Fibroblast of peridontal ligament (primary cell): ENCODE data around the gene NDOR1.

Source experiments
- DNase-seq: peaks from one replicate; pipeline ENCODE4 v3.0.0-alpha.2; 2010; ENCODE audit errors: extremely low read depth

The NDOR1 gene

DNA sequence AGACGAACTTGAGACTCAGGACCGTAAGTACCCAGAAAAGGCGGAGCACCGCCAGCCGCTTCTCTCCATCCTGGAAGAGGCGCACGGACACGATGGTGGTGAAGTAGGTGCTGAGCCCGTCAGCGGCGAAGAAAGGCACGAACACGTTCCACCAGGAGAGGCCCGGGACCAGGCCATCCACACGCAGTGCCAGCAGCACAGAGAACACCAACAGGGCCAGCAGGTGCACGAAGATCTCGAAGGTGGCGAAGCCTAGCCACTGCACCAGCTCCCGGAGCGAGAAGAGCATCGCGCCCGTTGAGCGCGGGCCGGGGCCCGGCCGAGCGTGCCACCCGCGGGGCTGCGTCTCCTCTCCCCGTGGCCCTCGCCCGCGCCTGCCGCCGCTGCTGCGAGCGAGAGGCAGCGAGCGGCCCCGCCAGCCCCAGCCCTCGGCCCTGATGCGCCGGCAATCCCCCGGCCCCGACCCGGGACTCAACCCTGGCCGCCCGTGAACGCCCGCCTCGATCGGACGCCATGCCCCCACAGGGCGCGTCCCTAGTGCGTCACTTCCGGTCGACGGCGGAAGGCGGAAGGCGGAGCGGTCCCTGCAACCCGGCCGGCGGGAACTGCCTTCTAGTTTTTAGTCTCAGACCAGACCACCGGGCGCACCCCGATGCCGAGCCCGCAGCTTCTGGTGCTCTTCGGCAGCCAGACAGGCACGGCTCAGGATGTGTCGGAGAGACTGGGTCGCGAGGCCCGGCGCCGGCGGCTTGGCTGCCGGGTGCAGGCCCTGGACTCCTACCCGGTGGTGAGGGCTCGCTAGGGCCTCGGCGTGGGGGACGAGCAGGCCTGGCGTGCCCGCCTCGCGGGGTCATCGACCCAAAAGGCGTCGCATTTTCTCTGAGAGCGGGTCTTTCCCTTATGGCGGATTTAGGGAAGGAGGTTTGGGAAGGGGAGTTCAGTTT is at the start of gene NDOR1, which contains the start of gene TMEM203:
TSS of gene NDOR1 (plus strand) at position 575 of the 944 bp plus-strand sequence. CDS start at position 653, 78 bp downstream.
TSS of gene TMEM203 (minus strand) at position 523 of the 944 bp plus-strand sequence. CDS start at position 289, 234 bp downstream.
- DNase-seq: peak; percentile 71

- DNase-seq: peak; percentile 11
These were observed 48.7 kb upstream of the NDOR1 start for GRCh38 chr9:137156567-137157375.

DNA sequence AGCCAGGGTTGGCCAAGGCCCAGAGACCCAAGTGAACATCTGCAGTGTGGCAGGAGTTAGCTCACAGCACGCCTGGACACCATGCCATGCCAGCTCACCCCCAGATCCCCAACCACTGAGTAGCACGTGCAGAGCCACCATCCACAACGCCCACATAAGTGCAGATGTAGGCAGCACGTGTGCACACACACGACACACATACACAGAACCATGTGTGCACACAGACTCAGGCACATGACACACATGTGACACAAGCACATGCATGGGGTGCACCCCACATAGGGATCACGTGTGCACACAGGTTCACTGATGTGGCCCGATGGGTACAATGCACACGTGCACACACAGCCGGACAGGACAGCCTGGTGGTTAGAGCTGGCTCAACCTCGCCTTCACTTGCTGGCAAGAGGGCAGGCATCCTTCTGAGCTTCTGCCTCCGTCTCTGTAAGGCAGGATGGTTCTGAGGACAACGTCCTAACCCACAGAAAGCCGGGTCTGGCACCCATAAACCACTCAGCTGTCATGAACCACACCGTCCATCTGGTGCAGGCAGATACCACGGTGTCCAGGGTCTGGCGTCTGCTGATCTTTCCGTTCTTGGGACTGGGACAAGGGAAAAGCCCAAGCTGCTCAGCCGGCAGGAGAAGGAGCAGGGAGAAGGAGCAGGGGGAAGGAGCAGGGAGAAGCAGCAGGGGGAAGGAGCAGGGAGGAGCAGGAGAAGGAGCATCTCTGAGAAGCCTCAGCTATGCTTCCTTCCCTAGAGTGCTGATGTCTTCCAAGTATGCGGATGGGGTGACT is 47.7 kb upstream of the NDOR1 start:
- DNase-seq: no peak

GRCh38 chr9:137158625-137159024 is 46.9 kb upstream of the NDOR1 start:
- DNase-seq: no peak

DNA sequence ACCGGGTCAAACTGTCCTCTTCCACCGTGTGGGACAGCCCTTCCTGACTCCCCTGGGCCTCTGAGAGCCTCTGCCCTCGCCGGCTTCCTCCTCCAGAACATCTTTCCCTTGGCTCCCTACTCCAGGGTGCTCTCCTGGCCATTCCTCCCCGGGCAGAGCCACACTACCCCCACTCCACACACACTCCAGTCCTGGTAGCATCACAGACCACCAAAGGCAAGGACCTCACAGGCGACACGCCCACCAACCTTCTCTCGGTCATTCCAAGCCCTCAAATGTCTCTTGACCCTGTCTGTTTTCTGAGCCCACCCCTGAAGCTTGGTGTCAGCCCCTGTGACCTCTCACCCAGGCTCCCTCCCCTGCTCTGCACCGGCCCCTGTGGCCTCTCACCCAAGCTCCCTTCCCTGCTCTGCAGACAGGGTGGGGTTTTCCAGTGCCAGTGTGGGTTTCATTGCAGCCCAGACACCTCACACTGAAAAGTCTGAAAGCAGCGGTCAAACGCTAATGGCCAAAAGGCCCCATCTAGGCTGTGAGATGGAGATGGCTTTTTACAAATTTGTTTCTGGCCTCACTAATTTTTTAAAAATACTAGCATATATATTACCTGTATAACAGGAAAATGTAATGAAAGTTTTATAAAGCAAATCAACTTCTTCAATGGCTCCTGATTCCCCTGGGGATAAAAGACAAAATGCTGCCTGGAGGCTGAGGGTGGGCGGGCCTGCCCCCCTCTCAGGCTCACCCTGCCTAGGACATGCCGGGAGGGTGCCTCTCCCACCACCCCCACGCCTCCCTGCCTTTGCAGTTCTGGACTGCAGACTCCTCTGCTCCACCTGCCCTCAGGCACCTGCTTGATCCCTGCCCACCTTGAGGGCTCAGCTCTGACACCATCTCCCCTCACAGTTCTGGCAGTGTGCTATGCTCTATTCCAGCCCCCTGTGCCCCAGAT is 46.1 kb upstream of the NDOR1 start:
- DNase-seq: no peak

- DNase-seq: no peak
These were observed 45.5 kb upstream of the NDOR1 start for GRCh38 chr9:137160054-137160425.

DNA sequence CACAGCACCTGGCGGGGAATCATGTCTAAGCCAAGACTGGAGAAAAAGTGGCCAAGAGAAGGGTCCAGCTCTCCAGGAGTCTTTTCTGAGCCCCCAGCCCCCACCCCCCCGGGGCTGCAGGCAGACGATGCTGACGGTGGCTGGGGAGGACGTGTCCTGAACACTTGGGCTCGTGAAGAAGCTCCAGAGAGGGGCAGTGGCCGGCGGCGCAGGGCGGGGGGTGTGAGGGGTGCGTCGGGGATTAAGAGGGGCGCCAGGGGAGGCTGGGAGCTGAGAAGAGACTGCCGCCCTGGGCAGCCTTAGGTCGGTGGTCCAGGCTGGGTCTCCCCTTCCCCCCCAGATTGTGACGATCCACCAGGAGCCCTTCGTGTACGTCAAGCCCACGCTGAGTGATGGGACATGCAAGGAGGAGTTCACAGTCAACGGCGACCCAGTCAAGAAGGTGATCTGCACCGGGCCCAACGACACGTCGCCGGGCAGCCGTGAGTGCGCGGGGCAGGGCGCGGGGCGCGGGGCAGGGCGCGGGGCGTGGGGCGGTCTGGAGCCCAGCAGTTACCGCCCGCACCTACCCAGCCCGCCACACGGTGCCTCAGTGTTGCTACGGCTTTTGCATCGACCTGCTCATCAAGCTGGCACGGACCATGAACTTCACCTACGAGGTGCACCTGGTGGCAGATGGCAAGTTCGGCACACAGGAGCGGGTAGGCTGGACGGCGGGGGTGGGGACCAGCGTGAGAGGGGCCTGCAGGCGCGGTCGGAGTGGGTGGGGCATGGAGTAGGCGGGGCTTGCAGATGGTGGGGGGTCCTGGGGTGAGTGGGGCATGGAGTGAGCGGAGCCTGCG is 44.6 kb upstream of the NDOR1 start:
- no peak for DNase-seq

DNA sequence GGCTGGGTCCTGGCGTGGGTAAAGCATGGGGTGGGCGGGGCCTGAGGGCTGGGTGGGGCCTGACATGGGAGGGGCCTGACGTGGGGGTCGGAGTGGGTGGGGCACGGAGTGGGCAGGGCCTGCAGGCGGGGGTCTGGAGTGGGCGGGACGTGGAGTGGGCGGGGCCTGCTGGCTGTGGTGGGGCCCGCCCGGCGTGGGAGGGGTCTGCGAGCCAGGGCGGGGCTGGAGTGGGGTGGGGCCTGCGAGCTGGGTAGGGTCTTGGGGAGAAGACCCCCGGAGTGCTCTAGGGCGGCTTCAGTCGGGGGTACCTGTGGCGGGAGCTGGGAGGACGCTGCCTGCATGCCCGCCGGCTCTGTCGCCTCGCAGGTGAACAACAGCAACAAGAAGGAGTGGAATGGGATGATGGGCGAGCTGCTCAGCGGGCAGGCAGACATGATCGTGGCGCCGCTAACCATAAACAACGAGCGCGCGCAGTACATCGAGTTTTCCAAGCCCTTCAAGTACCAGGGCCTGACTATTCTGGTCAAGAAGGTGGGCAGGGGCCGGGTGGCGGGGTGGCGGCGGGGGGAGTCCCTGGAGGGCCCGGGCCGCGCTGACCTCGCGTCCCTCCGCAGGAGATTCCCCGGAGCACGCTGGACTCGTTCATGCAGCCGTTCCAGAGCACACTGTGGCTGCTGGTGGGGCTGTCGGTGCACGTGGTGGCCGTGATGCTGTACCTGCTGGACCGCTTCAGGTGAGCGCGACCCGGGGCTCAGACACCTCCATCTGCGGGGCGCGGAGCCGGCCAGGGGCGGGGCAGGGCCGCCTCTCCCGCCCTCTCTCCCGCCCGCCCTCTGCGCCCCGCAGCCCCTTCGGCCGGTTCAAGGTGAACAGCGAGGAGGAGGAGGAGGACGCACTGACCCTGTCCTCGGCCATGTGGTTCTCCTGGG is 43.7 kb upstream of the NDOR1 start:
- no peak for DNase-seq

- no peak for DNase-seq
These were observed 42.8 kb upstream of the NDOR1 start for GRCh38 chr9:137162505-137163364.

DNA sequence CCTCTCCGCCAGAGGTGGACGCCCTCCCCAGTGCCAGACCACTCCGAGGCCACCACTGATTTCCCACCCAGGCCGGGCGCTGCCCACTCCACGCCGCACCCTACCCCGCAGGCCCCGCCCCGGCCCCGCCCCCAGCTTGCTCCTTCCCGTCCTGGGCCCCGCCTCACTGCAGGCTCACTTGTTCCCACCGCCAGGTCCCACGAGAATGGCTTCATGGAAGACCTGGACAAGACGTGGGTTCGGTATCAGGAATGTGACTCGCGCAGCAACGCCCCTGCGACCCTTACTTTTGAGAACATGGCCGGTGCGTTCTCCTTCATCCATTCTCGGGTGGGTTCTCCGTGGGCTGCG is 42.2 kb upstream of the NDOR1 start:
- DNase-seq: no peak

DNA sequence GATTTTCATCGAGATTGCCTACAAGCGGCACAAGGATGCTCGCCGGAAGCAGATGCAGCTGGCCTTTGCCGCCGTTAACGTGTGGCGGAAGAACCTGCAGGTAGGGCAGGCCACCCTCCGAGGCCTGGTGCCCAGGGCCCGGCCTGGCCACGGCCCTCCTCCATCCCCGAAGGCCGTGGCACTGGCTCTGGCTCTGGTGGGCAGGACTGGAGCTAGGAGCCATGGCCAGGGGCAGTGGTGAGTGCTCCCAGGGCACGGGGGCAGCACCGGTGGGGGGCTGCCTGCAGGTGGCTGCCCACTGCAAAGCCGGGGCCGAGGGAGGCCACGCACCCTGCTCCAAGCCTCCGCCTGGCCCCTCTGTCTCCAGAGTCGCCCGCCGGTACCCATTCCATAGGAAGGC is 41.7 kb upstream of the NDOR1 start:
- DNase-seq: no peak

DNA sequence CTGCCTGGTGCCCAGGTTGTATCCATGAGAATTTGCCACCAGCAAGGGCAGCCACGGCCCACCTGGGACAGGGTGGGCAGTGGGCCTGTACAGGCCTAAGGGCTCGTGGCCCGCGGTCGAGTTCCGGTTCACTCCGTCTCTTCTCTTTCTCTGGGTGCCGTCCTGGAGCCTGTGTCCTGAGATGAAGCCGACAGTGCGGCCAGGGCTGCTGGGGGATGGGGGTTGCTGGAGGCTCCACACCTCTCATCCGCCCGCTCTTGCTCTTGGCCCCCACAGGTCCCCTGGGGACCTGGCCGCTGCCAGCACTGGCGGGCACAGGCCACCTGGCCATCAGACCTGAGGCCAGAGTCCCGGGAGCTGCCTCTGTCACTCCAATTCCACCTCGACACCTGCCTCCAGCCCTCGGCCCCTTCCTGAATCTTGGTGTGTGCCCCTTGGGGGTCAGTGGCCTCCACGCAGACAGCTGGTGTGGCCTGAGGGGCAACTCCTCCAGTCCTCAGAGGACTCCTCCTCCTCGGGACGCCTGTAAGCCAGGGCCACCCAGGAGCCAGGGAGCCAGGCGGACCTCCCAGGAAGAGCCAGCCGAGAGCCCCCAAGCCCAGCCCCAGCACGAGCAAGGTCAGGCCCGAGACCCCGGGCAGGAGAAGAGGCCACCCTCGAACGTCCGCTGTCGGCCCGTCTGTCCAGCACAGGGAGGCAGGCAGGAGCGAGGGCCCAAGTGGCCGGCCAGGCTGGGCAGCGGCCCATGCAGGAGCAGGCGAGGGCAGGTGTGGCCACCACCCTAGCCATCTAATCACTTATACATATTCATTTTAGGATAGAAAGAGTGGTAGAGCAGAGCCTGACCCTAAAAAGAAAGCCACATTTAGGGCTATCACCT is 40.9 kb upstream of the NDOR1 start:
- DNase-seq: no peak

DNA sequence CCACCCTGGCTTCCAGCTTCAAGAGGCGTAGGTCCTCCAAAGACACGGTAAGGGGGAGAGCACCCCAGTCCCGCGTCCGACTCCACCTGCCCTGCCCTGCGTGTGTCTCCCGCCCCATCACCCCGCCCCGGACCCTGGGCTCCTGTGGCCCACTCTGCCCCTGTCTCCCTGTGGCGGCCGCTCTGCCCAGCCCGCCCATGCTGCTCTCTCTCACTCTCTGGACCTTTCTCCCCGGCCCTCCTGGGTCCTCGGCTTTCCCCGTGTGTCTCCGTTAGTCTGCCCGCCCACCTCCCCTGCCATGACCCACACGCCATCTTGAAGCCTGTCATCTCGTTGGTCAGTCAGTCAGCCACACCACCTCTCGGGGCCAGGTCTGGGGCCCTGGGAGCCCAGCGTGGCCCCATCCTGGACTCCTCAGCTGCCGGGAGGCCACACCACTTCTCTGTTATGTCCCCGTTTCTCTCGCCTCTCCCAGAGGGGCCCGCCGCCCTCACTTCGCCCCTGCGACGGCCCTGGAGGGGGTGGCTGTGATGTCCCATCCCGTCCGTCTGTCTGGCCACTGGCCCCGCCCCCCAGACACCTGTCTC is 40.2 kb upstream of the NDOR1 start:
- no peak for DNase-seq

DNA sequence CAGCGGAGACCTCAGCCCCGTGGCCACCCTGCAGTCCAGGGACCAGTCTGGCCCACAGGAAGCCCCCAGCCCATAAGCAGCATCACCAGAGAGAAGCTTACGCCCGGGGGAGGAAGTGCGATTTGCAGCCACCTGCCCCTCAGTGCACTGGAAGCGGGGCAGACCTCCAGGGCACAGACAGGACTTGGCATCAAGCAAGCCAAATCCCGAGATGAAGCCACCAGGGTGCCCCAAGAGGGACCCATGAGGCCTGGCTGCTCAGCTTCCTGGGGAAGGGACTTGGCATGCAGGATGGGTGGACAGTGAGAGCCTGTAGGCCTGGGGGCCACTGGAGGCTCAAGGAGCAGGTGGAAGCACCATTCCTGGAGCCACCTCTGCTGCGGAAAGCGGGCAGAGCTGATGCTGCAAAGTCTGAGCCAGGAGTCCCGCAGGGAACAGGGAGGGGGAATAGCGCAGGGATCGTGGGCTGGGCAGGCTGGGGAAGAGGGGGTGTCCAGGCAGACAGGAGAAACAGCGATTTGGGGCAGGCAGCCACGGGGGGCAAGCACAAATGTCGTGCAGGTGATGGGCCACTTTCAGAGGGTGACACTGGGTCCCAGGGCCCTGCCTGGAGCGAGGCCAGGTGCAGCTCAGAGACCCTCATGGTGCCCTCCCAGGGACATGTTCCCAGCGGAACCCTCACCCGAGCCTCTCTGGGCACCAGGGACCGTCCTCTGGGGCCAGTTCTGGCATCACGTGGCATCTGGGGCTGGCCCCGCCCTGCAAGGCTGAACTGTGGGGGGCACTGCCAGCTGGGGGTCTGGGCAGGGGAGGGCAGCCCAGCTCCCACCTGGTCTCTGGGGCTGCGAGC is 38.9 kb upstream of the NDOR1 start:
- DNase-seq: no peak

GRCh38 chr9:137167277-137167746 is 38.2 kb upstream of the NDOR1 start:
- DNase-seq: no peak
